AG09319 (cell line): Measurements from ENCODE around the gene GNG7.
A peak's percentile ranks its signal among the peaks of the same experiment; 100 is the strongest.
"Not testable (repeated sequence)": the region's sequence is repeated elsewhere in the genome, so short reads cannot be mapped to it uniquely, and the experiment has no call there.

Experiments used
- DNase-seq: peaks from one replicate; pipeline ENCODE4 v3.0.0-alpha.2; 2010; ENCODE audit warnings: low read depth; ENCODE audit errors: extremely low read depth
- CTCF ChIP-seq: IDR thresholded peaks from 2 replicates; pipeline ENCODE4 v1.5.1; 2011; ENCODE audit warnings: low read depth, mild to moderate bottlenecking, inconsistent platforms, low read length, moderate library complexity

GNG7 gene

GRCh38 chr19:2543463-2544442 lies 158.7 kb downstream of the GNG7 start:
- DNase-seq, result peak; percentile 94
- peak; percentile 52 for TF ChIP-seq CTCF

- DNase-seq, result not testable (repeated sequence)
Measured at GRCh38 chr19:2543072-2543462, 159.4 kb downstream of the GNG7 start.

DNA sequence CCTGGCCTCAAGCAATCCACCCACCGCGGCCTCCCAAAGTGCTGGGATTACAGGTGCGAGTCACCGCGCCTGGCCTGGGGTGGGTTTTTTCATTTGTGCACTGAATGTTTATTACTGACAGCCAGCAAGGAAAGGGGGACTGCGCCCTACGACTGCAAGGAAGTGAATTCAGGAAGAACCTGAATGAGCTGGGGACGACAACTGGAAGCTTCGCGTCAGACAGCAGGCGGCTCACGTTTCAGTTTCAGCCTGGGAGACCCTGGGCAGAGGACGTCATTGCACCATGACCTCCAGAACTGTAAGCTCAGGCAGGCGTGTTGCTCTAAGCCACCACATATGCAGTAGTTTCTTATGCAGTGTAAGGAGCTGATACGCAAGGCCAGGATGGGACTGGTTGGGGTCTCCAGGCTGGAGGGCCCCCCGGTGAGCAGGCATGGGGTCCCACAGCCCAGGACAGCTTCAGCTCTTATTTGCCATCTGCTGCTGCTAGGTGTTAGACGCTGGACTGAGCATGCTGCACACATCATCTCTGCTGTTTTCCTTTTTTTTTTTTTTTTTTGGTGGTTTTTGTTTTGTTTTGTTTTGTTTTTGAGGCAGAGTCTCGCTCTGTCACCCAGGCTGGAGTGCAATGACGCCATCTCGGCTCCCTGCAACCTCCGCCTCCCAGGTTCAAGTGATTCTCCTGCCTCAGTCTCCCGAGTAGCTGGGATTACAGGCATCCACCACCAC lies 160.0 kb downstream of the GNG7 start:
- no peak for TF ChIP-seq CTCF
- DNase-seq, result no peak

GRCh38 chr19:2540646-2541454 lies 161.6 kb downstream of the GNG7 start:
- DNase-seq, result peak; percentile 89
- TF ChIP-seq CTCF, result peak; percentile 30

DNA sequence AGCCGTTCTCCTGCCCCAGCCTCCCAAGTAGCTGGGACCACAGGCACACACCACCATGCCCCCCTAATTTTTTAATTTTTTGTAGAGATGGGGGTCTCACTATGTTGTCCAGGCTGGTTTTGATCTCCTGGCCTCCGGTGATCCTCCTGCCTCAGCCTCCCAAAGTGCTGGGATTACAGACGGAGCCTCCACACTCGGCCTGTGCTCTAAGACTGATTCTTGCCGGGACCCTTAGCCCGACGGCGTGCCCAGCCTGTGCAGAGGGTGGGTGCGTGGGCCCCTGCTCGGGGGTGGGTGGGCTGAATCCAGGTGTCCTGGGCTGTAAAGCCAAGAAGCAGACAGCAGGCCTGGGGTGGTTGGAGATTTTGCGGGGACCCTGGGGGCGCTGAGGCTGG lies 162.2 kb downstream of the GNG7 start:
- no peak for DNase-seq
- no peak for TF ChIP-seq CTCF

GRCh38 chr19:2538096-2538757 lies 164.3 kb downstream of the GNG7 start:
- no peak for DNase-seq
- no peak for TF ChIP-seq CTCF

- not testable (repeated sequence) for DNase-seq
Measured at GRCh38 chr19:2537584-2537983, 164.9 kb downstream of the GNG7 start.
